Brain microvascular endothelial cell (primary cell): ENCODE results near the gene DKC1.

Experiments
- DNase-seq: peaks from one replicate; pipeline ENCODE4 v3.0.0-alpha.2; 2020
- H3K27ac ChIP-seq: fragments of 250-450 bp; sonication (Bioruptor Pico); 2 replicates; pipeline ENCODE4 v1.5.1; 2020; ENCODE audit warnings: mild to moderate bottlenecking, moderate library complexity
- H3K27me3 ChIP-seq: fragments of 250-450 bp; sonication (Bioruptor Pico); replicated peaks from 2 replicates; pipeline ENCODE4 v1.5.1; 2020; ENCODE audit warnings: mild to moderate bottlenecking
- H3K36me3 ChIP-seq: fragments of 250-450 bp; sonication (Bioruptor Pico); replicated peaks from 2 replicates; pipeline ENCODE4 v1.5.1; 2020; ENCODE audit warnings: mild to moderate bottlenecking
- H3K4me3 ChIP-seq: 2 replicates; pipeline ENCODE4 v1.5.1; 2011; ENCODE audit warnings: low read depth, mild to moderate bottlenecking, control low read depth, low read length, moderate library complexity
- CTCF ChIP-seq: IDR thresholded peaks from 2 replicates; pipeline ENCODE4 v1.5.1; 2011; ENCODE audit warnings: low read depth, mild to moderate bottlenecking, moderate library complexity, low read length, control low read depth, inconsistent platforms; ENCODE audit errors: missing control alignments
- in situ Hi-C: cut with HindIII; loops from 2 replicates; pipeline ENCODE4 v1.10.0; 2017; ENCODE audit warnings: low sequenced_read_pairs, low pct_ligation_motif_present

DKC1 gene

GRCh38 chrX:154732421-154733065, 30.1 kb upstream of the DKC1 start:
- TF ChIP-seq CTCF, result no peak
- no peaks in the 10 kb centered on the region for H3K27me3 ChIP-seq
- no peak overlapping the region for H3K4me3 ChIP-seq
- peak; percentile 58 for DNase-seq
- in situ Hi-C loops, result no loop called here
- peak overlapping the region; percentile 87 for H3K27ac ChIP-seq
- H3K36me3 ChIP-seq, result no peaks in the 10 kb centered on the region

GRCh38 chrX:154733066-154733425, 29.6 kb upstream of the DKC1 start:
- DNase-seq, result peak; percentile 52
- no peak for TF ChIP-seq CTCF
- no peak overlapping the region for H3K4me3 ChIP-seq
- H3K27me3 ChIP-seq, result no peaks in the 10 kb centered on the region
- H3K36me3 ChIP-seq, result no peaks in the 10 kb centered on the region
- in situ Hi-C loops, result no loop called here
- peak overlapping the region; percentile 87 for H3K27ac ChIP-seq

GRCh38 chrX:154734061-154734781, 28.4 kb upstream of the DKC1 start:
- Histone ChIP-seq H3K36me3 (no peaks in the 10 kb centered on the region), H3K27me3 (no peaks in the 10 kb centered on the region), H3K4me3 (no peak overlapping the region), H3K27ac (peak overlapping the region; percentile 87)
- DNase-seq, result peak; percentile 80
- TF ChIP-seq CTCF, result no peak
- in situ Hi-C loops, result no loop called here

GRCh38 chrX:154735695-154736393, 26.8 kb upstream of the DKC1 start:
- no peak for TF ChIP-seq CTCF
- no peak overlapping the region for H3K4me3 ChIP-seq
- H3K36me3 ChIP-seq, result no peaks in the 10 kb centered on the region
- peak overlapping the region; percentile 87 for H3K27ac ChIP-seq
- H3K27me3 ChIP-seq, result no peaks in the 10 kb centered on the region
- in situ Hi-C loops, result no loop called here
- DNase-seq, result peak; percentile 89

GRCh38 chrX:154737136-154737535, 25.5 kb upstream of the DKC1 start:
- H3K27ac ChIP-seq, result peak overlapping the region; percentile 87
- no peaks in the 10 kb centered on the region for H3K27me3 ChIP-seq
- H3K4me3 ChIP-seq, result no peak overlapping the region
- no peak for DNase-seq
- no peaks in the 10 kb centered on the region for H3K36me3 ChIP-seq
- in situ Hi-C loops, result no loop called here
- no peak for TF ChIP-seq CTCF
